Parietal lobe (tissue), 2 donors: ENCODE measurements around the gene KIF4A. TPM values are rescaled to one million over a fixed set of nuclear protein-coding genes. Genes with fewer than 3 reads are reported as not detected.

Experiments
- small RNA-seq: library from RNA; depleted of rRNA; stranded (forward); fragments of <200 nt; gene quantifications from one replicate; pipeline ENCODE3, GENCODE V24; 2014; ENCODE audit warnings: low replicate concordance
- total RNA-seq: library from RNA; depleted of rRNA; stranded (reverse); fragments of >200 nt; gene quantifications from one replicate; pipeline ENCODE4 v1.2.3, GENCODE V29; 2014

KIF4A gene
- total RNA-seq, result 4.1 TPM

GRCh38 chrX:70289793-70290770 lies at the start of gene KIF4A, which contains the start of gene PDZD11:
Gene KIF4A (plus strand): TSS chrX:70290104. CDS start chrX:70290459, 355 bp downstream.
Gene PDZD11 (minus strand): TSS chrX:70289927. CDS start chrX:70289341, 586 bp downstream.

GRCh38 chrX:70260104-70260503 lies 29.8 kb upstream of the KIF4A start, which contains the start of gene P2RY4:
Gene P2RY4 (minus strand): TSS chrX:70260204. CDS start chrX:70259624, 580 bp downstream.

GRCh38 chrX:70268034-70268433 lies 21.9 kb upstream of the KIF4A start, which contains the start of gene ARR3:
Gene ARR3 (plus strand): TSS chrX:70268334. CDS start chrX:70269386, 1,052 bp downstream.

GRCh38 chrX:70281951-70282350 lies 8.0 kb upstream of the KIF4A start, which contains the start of gene RAB41:
Gene RAB41 (plus strand): TSS chrX:70282172. CDS start chrX:70282218, 46 bp downstream.

GRCh38 chrX:70422851-70423341 lies 133.0 kb downstream of the KIF4A start, which contains the start of gene GDPD2:
Gene GDPD2 (plus strand): TSS chrX:70423314. CDS start chrX:70424985, 1,671 bp downstream.

GRCh38 chrX:70444326-70444945 lies 154.5 kb downstream of the KIF4A start, which contains the start of gene DLG3:
Gene DLG3 (plus strand): TSS chrX:70444835. CDS start chrX:70445202, 367 bp downstream.

Small RNAs within 50 kb of the gene (small RNA-seq; reads per million reads assigned to genes)
- 0.15 reads per million for gene RNA5SP507
- not detected for gene RNU4-81P
- 7.2 reads per million, percentile 89 among the genes with 10 or more reads in this experiment for gene RNY4P23

Other genes starting within 250 kb of the KIF4A start
- gene AWAT2, start 240.2 kb upstream of the KIF4A start, total RNA-seq, result not detected
- gene OTUD6A, start 227.6 kb upstream of the KIF4A start, total RNA-seq, result not detected
- 81.4 TPM for gene IGBP1, start 156.7 kb upstream of the KIF4A start, total RNA-seq
- gene DGAT2L6, start 112.6 kb upstream of the KIF4A start, total RNA-seq, result not detected
- not detected for gene AWAT1, start 55.4 kb upstream of the KIF4A start, total RNA-seq
- 0.63 TPM for gene P2RY4, start 29.9 kb upstream of the KIF4A start, total RNA-seq
- gene ARR3, start 21.8 kb upstream of the KIF4A start, total RNA-seq, result not detected
- not detected for gene RAB41, start 7.9 kb upstream of the KIF4A start, total RNA-seq
- gene PDZD11, start 177 bp upstream of the KIF4A start, total RNA-seq, result 30.0 TPM
- 2.8 TPM for gene GDPD2, start 133.2 kb downstream of the KIF4A start, total RNA-seq
- gene DLG3, start 154.7 kb downstream of the KIF4A start, total RNA-seq, result 97.7 TPM